A549 (cell line): ENCODE measurements around the gene CTIF.

Source experiments
- CTCF ChIP-seq: fragments of >200 bp; sonication (Bioruptor Twin); formaldehyde crosslinking; IDR thresholded peaks from 3 replicates; pipeline ENCODE4 v1.5.1; 2016
- ELK1 ChIP-seq: fragments of 150-350 bp; IDR thresholded peaks from 2 replicates; pipeline ENCODE4 v1.6.1; 2014; ENCODE audit warnings: low read depth, mild to moderate bottlenecking, low read length
- MAX ChIP-seq: IDR thresholded peaks from 2 replicates; pipeline ENCODE4 v1.6.1; 2012
- NPAS2 ChIP-seq: fragments of 250-450 bp; sonication (Bioruptor Pico); IDR thresholded peaks from 2 replicates; pipeline ENCODE4 v1.8.0; 2022; ENCODE audit warnings: mild to moderate bottlenecking, moderate library complexity, borderline replicate concordance
- POLR2A ChIP-seq: IDR thresholded peaks from 2 replicates; pipeline ENCODE4 v1.6.1; 2012; ENCODE audit warnings: mild to moderate bottlenecking, low read length
- ZFP36 ChIP-seq: fragments of 450-650 bp; IDR thresholded peaks from 2 replicates; pipeline ENCODE4 v1.6.1; 2014; ENCODE audit warnings: borderline replicate concordance; ENCODE audit not compliant: partially characterized antibody

- no peak for TF ChIP-seq CTCF
- TF ChIP-seq MAX, result no peak
- TF ChIP-seq NPAS2 (CRISPR knock-in tag), result no peak
- no peak for TF ChIP-seq ZFP36
- no peak for TF ChIP-seq POLR2A
- no peak for TF ChIP-seq ELK1
Observed at GRCh38 chr18:48773821-48774220, 235.0 kb downstream of the CTIF start.
